Renal cortical epithelial cell (primary cell): ENCODE data around the gene APOL6. TPM values are rescaled to one million over a fixed set of nuclear protein-coding genes. Genes with fewer than 3 reads are reported as not detected.
"Not testable (repeated sequence)": the region's sequence is repeated elsewhere in the genome, so short reads cannot be mapped to it uniquely, and the experiment has no call there.

Source experiments
- DNase-seq: peaks from one replicate; pipeline ENCODE4 v3.0.0-alpha.2; 2011; ENCODE audit warnings: low read depth
- total RNA-seq: library from RNA; depleted of rRNA; stranded (reverse); fragments of >200 nt; gene quantifications from 2 replicates; pipeline ENCODE4 v1.2.3, GENCODE V29; 2014

Gene APOL6
- total RNA-seq, 1 donor from 2014 or later, result 22.1 TPM

- DNase-seq, result no peak
These were observed 31.0 kb upstream of the APOL6 start, which contains the start of gene MB for GRCh38 chr22:35617137-35617755. Gene MB, minus strand, starts transcription at chr22:35617329. Its CDS starts 72 bp downstream, at chr22:35617257.

DNA sequence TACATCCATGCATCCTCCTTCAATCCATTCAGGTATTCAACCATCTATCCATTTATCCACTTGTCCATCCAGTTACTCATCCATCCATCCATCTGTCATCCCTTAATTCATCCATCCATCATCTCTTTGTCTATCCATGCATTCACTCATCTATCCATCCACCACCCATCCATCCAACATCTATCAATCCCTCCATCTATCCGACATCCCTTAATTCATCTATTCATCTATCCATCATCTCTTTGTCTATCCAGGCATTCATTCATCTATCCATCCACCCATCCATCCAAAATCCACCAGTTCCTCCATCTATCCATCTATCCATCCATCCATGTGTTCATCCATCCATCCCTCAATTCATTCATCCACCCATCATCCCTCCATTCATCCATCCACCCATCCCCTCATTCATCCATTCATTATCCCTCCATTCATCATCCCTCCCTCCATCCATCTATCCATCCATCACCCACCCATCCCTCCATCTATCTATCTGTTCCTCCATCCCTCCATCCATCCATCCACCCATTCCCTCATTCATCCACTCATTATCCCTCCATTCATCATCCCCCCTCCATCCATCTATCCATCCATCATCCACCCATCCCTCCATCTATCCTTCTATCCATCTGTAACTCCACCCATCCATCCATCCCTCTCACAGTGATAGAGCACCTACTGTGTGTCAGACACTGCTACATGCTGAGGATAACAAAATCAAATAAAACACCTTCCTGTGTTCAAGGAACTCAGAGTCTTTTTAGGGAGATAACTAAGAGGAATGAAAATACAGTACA lies 29.6 kb upstream of the APOL6 start:
- no peak for DNase-seq

GRCh38 chr22:35619336-35620094 lies 28.7 kb upstream of the APOL6 start:
- no peak for DNase-seq

GRCh38 chr22:35620624-35621251 lies 27.5 kb upstream of the APOL6 start:
- no peak for DNase-seq

DNA sequence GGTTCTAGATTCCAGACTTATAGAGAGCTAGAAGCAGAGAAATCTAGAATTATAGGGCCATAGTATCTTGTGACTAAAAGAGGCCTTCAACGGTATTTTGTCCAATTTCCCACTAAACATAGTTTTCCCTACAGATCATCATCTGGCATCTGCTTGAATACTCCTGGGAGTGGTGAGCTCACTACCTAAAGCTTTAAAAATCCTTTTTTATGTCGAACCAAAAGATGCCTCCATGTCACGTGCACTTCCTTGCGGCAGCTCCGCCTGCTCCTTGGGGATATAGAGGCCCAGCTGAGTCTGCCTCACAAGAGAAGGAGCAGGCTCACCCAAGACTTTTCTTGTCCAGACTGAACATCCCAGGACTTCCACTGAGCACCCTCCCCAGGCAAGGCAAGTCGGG lies 26.8 kb upstream of the APOL6 start:
- no peak for DNase-seq

- no peak for DNase-seq
These were observed 25.9 kb upstream of the APOL6 start for GRCh38 chr22:35622191-35622913.

- not testable (repeated sequence) for DNase-seq
These were observed 24.4 kb upstream of the APOL6 start for GRCh38 chr22:35623885-35624284.

GRCh38 chr22:35624547-35624946 lies 23.7 kb upstream of the APOL6 start:
- no peak for DNase-seq

GRCh38 chr22:35625763-35626432 lies 22.3 kb upstream of the APOL6 start:
- no peak for DNase-seq

DNA sequence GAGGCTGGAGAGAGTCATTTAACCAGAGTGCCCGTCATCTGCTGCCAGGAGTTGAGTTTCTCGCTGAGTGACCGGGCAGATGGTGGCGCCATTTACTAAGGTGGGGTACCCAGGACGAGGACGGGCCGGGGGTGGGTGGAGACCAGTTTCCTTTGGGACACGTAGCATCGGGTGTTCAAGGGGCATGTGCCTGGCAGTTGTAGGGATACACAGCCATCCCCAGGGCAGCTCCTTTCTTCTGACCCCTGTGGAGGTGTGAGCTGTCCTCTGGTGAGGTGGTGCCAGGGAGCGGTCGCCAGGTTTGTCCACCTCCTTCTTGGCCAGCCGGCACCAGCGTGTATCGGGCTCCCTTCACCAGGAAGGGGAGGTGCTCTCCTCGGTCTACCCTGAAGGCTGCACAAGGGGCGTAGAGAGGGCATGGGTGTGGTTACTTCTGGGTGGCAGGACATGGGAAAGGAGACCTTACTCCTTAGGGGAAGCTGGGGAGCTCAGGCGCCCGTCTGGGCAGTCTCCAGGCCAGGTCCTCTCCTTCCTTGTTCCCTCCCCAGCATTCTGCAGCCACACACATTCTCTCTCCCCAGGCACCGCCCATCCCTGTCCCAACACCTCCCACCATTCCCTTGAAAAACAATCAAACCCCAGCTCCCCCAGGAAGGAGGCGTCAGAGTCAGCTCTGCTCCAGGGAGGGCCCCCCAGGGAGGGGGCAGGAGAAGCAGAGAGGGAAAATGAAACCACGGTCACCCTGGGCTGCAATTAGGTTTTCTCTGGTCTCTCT lies 20.8 kb upstream of the APOL6 start:
- DNase-seq, result peak; percentile 92

- DNase-seq, result no peak
These were observed 19.5 kb upstream of the APOL6 start for GRCh38 chr22:35628732-35629131.

- peak; percentile 98 for DNase-seq
These were observed 18.6 kb upstream of the APOL6 start for GRCh38 chr22:35629406-35630216.

DNA sequence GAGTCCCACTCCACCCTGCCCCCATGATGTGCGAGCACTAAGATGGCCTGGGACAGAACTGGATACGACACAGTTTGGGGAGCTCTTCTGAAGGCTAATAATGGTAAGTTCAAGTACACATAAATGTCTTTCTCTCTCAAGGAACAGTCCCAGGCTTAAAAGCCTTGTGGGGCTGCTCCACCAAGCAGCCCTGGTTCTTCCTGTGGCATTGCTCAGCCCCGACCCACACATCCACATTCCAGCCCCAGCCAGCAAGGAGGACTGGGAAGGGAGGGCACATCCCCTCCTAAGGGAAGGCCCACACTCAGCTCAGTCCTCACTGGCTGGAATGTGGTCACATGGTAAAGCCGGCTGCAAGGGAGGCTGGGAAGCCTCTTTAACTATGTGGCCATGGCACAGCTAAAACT lies 17.9 kb upstream of the APOL6 start:
- DNase-seq, result peak; percentile 51

GRCh38 chr22:35630891-35631290 lies 17.4 kb upstream of the APOL6 start:
- no peak for DNase-seq

DNA sequence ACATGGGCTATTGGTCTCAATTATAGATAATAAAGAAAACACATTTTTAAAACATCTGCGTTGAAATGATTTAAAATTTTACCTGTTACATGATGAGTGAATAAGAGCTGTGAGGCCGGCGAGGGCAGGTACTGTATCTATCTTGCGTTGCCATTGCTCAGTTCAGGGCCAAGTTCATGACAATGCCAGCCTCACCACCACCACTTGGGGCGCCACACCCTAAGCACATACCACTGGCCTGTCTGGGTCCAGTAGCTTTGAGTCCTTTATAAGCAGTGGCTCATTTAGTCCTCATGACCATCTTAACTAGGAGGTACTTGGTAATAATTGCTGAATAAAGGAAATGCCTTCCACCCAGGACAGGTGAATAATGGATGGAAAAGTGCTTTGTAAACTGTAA lies 16.6 kb upstream of the APOL6 start:
- DNase-seq, result peak; percentile 52

DNA sequence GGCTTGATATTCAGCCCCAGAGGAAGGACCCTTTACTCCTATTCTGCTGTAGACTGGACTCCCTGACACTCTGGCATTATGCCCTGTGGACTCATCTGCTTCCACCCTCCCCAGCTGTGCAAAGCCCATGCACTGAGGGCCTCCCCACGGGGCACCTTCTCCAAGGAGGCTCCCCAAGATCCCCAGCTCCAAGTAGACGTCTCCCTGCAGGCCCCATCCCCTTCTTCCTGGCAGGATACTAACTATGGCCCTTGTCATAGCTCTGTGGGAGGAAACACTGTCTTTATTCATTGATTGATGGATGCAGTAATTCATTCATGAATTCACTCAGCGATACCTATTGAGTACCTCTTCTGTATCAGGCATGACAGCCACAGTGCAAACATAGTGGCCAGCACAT lies 15.3 kb upstream of the APOL6 start:
- DNase-seq, result no peak

DNA sequence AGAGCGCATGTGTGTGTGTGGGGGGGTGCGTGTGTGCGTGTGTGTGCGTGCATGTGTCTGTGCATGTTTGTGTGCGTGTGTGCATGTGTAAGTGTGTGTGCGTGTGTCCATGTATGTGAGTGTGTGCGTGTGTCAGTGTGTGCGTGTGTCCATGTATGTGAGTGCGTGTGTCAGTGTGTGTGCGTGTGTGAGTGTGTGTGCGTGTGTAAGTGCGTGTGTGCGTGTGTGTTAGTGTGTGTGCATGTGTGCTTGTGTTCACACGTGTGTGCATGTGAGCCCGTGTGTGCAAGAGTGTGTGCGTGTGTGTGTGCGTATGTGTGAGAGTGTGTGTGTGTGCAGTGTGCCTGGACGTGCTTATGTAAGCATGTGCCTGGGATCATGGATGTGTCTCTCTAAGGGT lies 14.7 kb upstream of the APOL6 start:
- no peak for DNase-seq

DNA sequence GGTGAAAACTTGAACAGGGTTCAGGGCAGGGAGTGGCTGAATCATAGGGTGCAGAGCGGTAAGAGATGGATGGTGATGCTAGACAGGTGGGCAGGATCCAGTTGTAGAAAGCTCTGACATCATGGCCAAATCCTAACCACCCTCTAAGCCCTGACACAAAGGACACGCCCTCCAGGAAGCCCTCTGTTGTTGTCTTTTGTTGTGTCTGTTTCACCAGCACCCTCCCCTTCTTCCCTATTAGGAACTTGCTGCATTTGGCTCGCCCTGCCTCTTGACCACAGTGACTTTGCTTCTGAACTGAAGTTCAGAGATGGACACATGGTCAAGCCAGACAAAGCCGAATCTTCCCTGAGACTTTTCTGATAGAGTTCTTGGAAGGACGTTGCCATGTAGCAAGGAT lies 14.2 kb upstream of the APOL6 start:
- no peak for DNase-seq

DNA sequence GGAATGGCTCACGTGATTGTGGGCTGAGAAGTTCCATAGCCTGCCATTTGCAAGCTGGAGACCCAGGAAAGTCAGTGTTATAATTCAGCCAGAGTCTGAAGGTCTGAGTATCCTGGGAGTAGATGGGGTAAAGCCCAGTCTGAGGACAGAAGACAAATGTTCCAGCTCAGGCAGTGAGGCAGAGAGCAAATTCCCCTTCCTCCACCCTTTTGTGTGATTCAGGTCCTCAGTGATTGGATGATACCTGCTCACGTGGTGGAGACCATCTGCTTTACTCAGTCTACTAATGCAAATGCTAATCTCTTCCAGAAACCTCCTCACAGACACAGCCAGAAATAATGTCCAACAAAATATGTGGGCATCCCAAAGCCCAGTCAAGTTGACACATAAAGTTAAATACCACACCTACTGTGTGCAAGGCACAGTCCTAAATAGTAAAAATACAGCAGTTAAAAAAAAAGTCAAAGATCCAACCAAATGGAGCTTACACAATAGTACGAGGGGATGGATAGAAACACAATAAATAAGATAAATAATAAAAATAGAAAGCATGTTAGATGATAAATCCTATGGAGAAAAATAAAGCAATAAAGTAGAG lies 13.2 kb upstream of the APOL6 start:
- no peak for DNase-seq
